GM12872 (cell line): Measurements from ENCODE around the gene SH3RF1.

Experiments used
- CTCF ChIP-seq: IDR thresholded peaks from 3 replicates; pipeline ENCODE4 v1.5.1; 2011; ENCODE audit warnings: low read depth, mild to moderate bottlenecking, low read length, moderate library complexity; ENCODE audit not compliant: insufficient read depth

SH3RF1 gene

DNA sequence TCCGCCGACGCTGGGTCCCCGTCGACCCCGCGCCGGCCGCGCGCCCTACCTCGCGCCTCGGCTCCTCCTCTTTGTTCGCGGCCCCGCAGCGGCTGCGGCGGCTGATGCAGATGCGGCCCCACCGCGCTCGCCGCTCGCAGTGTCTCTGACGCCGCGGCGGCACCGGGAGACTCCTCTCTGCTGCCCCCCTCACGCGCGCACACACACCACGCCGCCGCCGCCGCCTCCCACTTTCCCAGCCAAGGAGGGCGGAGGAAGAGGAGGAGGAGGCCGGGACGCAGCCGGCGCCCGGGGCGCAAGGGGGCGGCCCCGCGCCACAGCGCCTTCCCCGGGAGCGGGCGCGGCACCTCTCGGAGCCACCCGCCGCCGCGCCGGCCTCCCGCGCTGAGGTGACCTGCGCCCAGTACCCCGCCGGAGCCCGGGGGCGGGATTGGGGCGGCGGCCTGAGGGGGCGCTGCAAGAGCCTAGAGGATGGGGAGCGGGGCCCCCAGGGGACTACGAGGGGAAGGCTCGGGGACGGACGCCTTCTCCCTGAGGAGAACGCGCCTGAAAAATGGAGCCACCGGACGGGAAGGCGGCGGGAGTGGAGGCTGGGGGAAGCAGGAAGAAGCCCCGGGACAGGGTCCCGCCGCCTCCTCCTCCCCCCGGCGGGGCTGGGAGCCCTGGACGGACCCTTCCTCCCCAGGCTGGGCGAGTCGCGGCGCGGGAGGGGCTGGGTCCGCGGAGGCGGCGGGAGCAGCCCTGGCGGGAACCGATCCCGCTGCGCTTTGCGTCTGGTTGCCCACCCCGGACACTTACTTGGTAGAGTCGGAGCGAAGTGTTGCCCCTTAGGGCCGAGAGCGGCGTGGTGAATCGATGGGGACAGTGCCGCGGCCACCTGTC is at the start of gene SH3RF1:
Gene SH3RF1, minus strand, starts transcription at position 147 of the 882 bp plus-strand sequence. CDS start 1,744 bp downstream, outside the sequence.
- peak; percentile 36; the same call in 2 of the 3 replicates for TF ChIP-seq CTCF

GRCh38 chr4:169315530-169316343 is 45.0 kb upstream of the SH3RF1 start:
- no peak for TF ChIP-seq CTCF

GRCh38 chr4:169314906-169315305 is 44.1 kb upstream of the SH3RF1 start:
- no peak for TF ChIP-seq CTCF

- no peak for TF ChIP-seq CTCF
Measured at GRCh38 chr4:169313732-169314131, 43.0 kb upstream of the SH3RF1 start.

DNA sequence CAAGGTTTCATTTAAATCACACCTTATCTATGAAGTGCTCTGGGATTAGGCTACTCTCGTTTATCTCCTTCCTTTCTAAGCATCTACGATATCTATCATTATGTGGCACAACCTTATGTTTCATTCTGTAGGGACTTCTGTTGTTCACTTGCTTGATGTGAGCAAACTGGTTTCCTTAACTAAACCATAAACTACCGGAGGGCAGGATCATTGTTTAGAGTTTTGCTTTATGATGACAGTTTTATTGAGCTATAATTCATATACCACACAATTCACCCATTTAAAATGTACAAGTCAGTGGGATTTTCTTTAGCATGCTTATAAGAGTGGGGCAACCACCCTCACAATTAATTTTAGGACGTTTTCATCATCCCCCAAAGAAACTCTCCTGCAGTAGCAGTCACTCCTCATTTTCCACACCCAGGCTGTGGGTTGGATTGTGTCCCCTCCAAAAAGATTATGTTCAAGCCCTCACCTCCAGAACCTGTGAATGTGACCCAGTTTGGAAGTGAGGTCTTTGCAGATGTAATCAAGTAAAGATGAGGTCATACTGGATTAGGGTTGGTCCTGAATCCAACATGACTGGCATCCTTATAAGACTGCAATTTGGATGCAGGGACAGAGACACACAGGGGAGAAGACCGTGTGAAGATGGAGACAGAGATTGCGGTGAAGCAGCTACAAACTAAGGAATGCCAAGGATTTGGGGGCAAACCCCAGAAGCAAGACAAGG is 42.1 kb upstream of the SH3RF1 start:
- TF ChIP-seq CTCF, result no peak

GRCh38 chr4:169311643-169312365 is 41.0 kb upstream of the SH3RF1 start:
- peak; percentile 64 for TF ChIP-seq CTCF
